ENCODE data around the gene ANGEL1. TPM values are rescaled to one million over a fixed set of nuclear protein-coding genes. Genes with fewer than 3 reads are reported as not detected.

Gene ANGEL1
- total RNA-seq, 1 donor from 2014 or later: 12.1 TPM

DNA sequence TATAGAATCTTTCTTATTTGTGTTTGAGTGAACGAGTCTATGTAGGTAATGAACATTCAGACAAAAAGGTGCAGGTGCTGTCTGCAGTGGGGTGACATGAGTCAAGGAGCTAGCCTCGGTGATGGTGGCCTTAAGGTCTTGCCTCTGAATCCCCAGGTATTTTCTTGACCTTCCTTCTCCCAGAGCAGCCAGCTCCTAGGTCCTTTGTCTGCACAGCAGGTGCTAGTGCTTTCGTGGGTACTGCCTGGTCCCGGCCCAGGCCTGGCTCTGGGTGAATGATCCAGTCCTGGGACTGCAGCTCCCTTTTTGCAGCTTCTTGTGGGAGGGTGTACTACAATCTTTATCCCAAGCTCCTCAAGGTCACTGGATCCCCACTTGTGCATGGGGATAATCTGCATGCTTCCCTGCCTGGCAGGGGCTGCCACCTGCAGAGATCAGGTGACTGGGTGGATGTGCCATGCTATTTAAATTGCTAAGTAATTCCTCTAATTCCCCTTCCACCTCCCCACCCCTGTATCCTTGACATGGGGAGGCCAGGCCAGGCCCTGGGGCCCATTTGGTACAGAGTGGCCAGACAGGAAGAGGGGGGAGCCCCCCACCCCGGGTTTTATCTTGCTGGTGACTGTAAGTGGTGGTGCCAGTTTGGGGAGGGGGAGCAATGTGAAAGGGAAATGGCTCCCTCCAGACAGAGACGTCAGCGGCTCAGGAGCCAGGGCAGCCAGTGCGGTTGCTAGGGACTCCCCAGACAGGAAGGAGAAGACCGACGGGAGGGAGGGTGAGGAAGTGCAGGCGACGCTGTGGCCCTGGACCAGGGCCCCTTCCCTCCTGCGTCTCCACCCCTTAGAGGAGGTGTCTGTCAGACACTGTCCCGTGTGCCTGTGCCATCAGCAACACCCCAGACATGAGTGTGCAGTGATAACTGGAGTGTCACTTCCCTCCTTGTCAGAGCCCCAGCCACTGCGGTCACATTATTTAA, 44.7 kb downstream of the ANGEL1 start:
- intact Hi-C loops (cut with micrococcal nuclease): loop anchor here (1.0 kb wide), 1 partner anchor 44 kb away; the partner anchor contains the start of gene ANGEL1

DNA sequence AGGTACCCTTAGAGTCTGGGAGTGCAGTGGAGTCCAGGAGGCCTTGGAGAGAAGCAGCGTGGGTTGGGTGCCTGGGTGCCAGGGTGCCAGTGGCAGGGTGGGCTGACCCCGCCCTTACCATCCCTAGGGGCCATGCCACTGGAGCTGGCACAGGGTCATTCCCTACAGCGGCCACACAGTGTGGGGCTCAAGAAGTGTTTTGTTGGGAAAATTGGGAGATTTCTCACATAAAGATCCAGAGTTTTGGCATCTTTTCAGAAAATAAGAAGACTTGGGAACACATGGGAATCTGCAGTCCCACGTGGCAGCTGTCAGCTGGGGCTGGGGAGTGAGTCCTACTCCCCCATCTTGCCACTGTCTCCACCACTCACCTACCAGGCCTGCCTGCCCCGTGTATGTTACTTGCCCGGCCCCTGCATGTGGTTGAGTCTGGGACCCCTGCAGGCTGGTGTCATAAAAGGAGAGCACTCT, 47.2 kb downstream of the ANGEL1 start:
- intact Hi-C loops (cut with micrococcal nuclease): no loop called here

DNA sequence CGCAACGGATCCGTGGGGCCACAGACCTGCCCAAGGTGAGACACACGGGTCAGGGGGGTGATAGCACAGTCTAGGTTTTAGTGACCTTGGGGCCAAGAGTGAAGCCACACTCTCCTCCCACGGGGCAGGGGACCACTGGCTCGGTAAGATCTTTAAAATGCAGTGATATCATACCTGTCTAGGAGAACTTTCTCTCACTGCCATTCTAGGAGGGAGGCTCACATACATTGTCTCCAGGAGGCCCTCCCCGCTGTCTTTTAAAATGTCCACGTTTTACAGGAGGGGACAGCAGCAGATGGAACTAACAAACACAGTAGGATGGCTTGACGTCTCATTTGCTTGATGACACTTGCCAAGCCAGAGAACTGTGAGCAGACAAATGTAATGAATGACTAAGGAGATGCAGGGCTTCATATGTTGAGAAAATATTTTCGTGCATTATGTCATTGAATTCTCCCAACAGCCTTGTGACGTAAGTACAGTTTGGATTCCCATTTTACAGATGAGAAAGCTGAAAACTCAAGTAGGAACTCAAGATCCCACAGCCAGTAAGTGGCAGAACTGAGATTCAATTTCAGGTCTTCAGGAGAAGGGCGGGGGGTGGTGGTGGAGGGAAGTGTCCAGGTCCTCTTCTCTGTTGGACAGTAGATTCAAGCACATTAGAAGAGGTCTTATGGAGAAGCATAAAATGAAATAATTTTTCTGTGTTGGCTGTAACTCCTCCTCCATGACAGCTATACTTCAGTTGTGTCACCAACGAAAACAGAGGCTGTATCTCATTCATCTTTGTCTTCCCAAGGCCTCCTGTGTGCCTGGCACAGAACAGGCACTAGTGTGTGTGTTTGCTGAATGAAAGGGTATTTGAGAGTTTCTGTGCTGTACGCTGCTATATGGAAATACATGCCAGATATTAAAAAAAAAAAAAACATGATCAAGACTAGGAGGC, 49.3 kb downstream of the ANGEL1 start:
- intact Hi-C loops (cut with micrococcal nuclease): loop anchor here (5.0 kb wide), 2 partner anchors 334 to 559 kb away; partner anchors contain the start of genes CIPC, GSTZ1 and POMT2

DNA sequence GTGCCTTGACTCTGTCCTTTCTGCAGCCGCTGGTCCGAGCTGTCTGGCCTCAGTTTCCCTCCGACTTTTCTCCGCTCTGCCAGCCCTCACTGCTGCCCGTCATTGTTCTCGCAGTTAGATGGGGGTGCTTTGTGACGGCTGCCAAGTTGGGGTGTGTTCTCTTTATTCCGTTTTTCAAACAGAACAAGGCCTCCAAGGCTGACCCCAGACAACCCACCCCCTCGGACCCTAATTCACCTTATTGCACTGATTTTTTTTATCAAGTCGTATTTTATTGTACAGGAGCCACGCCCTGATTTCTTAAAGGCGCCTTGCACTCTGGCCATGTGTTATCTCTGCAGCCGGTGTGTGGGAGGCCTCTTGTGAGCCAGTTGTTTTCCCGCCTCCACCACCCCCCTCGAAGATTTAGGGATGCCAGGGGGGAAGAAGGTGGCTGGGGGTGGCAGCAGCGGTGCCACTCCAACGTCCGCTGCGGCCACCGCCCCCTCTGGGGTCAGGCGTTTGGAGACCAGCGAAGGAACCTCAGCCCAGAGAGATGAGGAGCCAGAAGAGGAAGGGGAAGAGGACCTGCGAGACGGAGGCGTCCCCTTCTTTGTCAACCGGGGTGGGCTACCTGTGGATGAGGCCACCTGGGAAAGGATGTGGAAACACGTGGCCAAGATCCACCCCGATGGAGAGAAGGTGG, 50.1 kb downstream of the ANGEL1 start:
- intact Hi-C loops (cut with micrococcal nuclease): loop anchor here (5.0 kb wide), 2 partner anchors 335 to 560 kb away; partner anchors contain the start of genes CIPC, GSTZ1 and POMT2

DNA sequence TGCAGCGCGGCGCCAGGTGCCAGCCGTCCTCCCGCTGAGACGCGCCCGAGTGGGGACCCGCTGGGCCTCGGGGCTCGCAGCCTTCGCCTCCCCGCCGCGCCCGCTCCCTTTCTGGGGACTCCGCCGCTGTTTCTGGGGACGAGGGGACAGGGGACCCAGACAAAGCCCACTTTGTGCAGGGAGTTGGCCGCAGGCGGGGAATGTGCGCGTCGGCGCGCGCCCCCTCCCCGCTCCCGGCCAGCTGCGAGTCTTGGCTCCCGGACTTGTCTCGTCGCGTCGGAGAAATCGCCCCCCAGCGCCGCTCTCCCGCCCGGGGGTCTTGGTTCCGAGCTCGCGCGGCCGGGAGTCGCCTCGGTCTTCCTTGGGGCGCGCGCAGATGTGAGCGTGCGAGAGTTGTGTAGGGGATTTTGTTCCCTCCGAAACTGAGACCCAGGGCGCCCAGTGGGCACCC, 50.7 kb downstream of the ANGEL1 start:
- intact Hi-C loops (cut with micrococcal nuclease): loop anchor here (2.0 to 5.0 kb wide), 3 partner anchors 335 to 609 kb away; partner anchors contain the start of genes CIPC, GSTZ1 and POMT2

DNA sequence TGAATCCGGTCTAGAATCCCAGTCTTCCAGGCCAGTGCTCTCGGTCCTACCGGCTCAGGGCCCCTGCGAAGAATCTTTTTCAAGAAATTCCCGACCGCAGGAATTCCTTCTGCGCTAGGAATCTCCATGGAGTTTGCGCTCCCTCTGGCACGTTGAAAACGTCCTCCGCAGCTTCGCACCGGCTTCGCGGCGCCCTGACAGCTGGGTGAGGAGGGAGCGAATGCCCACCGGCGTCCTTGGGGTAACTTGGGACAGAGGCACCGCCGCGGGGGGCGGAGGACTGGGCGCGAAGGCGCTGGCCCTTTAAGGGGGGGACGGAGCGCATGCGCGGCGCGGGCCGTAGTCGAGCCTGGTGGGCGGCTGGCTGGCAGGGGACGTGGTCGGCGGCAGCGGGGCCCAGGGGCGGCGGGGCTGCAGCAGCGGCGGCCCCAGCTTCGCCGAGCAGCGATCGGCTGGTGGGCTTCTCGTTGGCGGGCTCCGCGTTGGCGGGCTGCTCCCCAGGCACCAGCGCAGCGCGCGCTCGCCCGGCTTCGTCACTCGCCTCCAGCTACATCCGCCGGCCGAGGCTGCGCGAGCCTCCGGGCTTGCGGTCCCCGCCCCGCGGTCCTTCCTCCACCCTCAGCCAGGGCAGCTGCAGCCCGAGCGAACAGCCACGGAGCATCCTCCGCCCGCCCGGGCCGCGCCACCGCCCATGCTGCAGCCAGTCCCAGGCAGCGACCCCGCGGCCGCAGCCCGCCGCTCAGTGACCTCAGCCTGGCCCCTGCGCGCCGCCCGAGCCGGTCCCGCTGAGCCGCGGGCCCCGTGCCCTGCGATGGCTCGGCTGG, 51.3 kb downstream of the ANGEL1 start, which contains the start of gene VASH1:
VASH1 (plus strand) TSS at position 333 of the 824 bp plus-strand sequence. CDS start 1,354 bp downstream, outside the sequence.
- intact Hi-C loops (cut with micrococcal nuclease): loop anchor here (2.0 to 5.0 kb wide), 3 partner anchors 336 to 609 kb away; partner anchors contain the start of genes CIPC, GSTZ1 and POMT2

DNA sequence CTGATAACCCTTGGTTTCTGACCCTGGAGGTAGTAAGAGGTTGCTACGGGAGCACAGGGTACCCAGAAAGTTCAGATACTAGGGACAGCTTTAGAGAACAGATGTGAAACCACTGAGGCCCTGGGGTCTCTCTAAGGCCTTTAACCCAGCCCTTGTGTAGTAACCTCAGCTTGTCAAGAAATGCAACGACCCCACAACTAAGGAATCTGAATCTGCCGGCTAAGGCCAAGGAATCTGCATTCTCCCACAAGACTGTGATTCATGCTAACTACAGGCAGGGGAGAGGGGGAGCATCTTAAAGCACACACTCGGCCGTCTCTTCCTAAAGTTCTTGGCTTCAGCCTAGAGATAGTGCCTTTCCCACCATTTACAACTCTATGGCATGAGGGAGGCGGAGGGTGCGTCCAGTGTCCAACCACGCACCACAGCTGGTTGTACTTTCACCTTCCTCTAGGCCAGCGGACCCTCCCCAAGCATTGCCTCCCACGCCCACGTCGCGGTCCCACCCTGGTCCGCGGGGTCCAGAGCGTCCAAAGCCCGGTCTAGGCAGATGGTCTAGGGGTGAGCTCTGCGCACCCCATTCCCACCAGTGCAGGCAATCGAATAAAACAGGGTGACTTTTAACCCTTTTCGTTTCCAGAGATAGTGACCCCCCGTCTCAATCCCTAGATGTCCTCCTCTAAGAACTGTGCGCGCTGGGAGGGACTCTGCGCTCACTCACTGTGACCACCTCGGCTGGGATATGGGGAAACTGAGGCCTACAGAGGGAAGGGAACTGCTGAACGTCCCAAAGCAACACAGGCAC, 52.1 kb downstream of the ANGEL1 start:
- intact Hi-C loops (cut with micrococcal nuclease): loop anchor here (2.0 to 5.0 kb wide), 3 partner anchors 337 to 608 kb away; partner anchors contain the start of genes CIPC, GSTZ1 and POMT2

DNA sequence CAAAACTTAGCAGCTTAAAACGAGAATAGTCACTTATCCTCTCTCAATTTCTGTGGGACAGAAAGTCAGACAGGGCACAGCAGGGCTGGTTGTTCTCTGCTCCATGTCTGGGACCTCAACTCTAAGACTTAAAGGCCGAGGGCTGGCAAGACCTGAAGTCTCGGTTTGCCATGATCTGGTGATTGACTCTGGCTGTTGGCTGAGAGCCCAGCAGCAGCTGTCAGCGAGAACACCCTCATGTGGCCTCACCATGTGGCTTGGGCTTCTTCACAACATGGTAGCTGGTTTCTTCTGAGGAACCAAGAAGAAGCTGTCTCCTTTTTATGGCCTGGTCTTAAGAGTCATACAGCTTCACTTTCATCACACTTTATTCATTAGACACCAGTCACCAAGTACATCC, 53.1 kb downstream of the ANGEL1 start:
- intact Hi-C loops (cut with micrococcal nuclease): no loop called here

DNA sequence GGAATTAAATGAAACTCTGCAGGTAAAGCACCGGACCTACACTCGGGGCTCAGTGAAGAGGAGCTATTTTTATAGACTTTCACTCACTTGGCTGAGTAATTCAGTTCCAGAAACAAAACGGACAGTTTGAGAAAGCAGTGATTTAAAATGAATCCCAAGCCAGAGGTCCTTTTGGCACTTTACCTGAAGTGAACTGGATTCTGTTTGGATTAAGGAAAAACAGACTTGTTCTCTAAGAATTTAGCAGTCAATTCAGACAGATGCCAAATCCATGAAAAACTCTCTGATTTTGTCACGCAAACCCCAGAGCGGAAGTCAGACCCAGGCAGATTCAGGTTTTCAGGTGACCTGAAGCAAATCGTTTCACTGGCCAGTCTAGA, 56.3 kb downstream of the ANGEL1 start:
- intact Hi-C loops (cut with micrococcal nuclease): no loop called here

DNA sequence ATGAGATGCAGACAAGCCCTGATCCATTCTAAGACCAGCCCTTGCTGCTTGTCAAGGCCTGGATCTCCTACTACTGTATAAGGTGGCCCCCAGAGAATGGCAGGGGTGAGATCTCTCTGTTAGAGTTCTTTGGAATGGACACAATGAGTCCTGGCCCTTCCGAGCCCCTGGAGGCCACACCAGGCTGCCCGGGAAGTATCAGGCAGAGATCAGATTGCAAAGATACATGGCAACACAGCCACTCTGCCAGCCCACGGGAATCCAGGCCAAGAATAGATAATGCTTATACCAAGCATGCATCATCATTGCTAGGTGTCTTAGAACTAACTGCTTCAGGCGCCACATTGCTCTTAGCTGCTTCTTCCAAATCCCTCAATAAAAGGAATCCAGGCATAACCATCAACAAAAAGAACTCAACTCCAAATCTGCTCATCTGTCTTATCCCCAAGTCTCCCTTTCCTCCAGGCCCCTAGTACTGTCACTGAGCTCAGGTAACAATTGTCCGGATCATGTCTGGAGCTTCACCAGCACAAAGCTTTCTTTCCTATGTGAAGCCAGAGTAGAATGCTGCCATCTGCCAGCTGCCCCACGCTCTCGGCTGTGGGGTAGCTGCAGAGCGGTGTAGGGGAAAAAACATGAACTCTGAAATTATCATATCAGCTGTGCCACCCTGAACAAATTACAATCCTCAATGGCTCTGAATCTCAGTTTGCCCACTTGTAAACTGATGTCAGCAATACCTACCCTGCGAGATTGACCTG, 56.9 kb downstream of the ANGEL1 start:
- intact Hi-C loops (cut with micrococcal nuclease): no loop called here

DNA sequence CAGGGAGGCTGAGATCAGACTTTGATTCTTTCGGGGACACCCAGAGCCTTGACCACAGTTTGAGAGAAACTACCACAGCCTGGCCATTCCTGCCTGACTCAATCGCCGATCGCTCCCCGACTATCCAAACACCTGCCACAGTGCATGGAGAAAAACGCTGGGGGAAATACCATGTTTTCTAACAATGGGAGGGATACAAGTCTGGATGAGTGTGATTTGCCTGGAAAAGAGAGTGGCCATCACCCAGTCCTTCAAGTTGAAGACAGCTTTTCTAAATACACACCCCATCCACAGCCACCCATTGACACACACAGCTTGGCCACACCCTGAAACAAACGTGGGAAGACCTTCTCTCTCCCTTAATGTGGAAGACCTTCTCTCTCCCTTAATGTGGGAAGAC, 58.1 kb downstream of the ANGEL1 start:
- intact Hi-C loops (cut with micrococcal nuclease): no loop called here

DNA sequence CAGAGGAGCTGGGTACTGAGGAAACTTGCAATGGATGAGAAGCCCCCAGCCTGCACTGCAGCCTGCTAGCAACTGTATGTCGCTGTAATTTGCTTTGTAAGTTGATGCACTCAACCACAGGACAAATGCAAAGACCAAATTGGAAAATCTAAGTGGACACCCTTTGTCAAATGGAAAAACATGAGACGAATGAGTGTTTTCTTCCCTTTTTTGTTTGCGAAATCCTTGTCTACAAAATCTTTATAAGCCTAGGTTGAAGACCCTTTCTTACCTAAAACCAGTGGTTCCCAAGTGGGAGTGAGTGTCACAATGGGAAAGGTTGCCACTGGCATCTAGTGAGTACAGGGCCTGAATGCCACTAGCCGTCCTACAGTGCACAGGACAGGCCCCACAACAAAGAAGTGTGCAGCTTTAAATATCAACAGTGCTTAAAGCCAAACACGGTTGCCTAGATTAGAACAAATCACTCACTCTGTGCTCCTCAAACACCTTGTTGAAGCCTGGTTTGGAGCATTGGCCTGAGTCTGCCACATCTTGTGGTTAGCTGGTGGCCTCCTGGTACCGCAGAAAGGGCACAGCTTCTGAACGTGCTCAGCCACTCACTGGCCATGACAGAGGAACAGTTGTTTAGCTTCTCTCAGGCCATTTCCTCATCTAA, 59.0 kb downstream of the ANGEL1 start:
- intact Hi-C loops (cut with micrococcal nuclease): no loop called here

DNA sequence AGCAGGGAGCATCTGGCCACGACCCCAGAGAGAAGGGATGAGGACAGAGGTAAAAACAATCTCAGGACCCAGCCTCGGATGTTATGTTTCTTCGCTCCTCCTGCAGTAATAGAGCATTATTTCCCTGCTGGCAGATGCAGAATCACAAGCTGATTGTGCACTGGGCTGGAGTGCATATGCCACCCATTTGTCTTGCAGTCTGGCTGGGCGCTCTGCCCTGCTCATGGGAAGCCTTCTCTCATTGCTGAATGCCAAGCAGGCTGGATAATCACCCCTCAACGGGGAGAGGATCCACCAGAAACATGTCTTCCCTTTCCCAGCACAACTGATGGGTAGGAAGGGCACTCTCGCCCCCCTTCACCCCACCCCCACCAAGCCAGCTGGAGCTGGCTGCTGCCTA, 59.9 kb downstream of the ANGEL1 start:
- intact Hi-C loops (cut with micrococcal nuclease): no loop called here

DNA sequence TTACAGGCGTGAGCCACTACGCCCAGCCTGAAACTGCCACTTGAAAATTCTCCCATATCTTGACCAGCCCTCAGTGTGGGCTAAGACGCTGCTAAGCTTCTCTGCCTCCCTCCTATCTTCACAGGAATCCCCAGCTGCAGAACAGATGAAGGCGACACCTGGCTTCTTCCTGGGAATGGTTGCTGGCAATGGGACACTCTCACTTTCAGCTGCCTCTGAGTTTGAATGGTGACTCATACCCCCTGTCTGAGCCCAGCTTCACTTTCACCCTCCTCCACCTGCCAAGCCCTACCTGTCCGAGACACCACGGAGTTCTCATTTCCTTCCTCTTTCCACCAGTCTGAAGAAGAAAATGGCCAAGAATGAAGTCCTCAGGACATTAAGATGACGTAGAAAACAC, 69.7 kb downstream of the ANGEL1 start:
- intact Hi-C loops (cut with micrococcal nuclease): no loop called here

DNA sequence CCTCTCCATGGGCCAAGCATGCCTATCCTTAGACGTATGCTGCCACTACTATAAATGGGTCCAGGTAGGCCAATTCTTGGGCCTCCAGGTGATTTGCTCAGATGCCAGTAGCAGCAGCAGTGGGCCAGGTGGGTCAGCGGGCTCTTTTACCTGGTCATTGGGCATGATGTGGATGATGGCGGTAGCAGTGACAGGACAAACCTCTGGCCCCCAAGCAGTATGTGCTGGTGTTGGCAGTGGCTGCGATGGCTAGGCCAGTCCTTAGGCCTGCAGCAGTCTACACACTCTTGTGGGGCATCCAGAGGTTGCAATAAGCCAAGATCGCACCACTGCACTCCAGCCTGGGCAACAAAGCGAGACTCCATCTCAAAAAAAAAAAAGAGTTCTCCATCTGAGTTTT, 70.5 kb downstream of the ANGEL1 start:
- intact Hi-C loops (cut with micrococcal nuclease): no loop called here

DNA sequence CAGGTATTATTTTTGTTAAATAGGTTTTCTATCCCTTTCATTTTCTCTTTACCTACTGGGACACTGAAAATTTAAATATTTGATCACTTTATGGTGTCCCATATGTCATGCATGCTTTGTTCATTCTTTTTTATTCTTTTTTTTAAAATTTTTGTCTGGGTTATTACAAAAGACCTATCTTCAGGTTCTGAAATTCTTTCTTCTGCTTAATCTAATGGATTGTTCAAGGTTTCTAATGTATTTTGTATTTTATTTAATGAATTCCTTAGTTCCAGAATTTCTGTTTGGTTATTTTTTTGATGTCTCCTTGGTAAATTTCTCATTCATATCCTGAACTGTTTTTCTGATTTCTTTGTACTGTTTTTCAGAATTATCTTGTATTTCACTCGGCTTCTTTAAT, 71.6 kb downstream of the ANGEL1 start:
- intact Hi-C loops (cut with micrococcal nuclease): no loop called here

Data from T-helper 2 cell treated with Interferon-gamma antibody and Interleukin-4, amounts not matched to agents 100 ng/mL and 5 ng/mL, for 36 hours (primary cell).